CD14-positive monocyte (primary cell): ENCODE measurements around the gene CRTC3. TPM values are rescaled to one million over a fixed set of nuclear protein-coding genes. Genes with fewer than 3 reads are reported as not detected.

Source experiments
- DNase-seq, 3 donors: peaks; one replicate each; pipeline ENCODE4 v3.0.0-alpha.2; 2011 to 2022
- H2AFZ ChIP-seq: 2 replicates; pipeline ENCODE4 v1.6.0; 2012; ENCODE audit warnings: mild to moderate bottlenecking, low read depth, low read length, inconsistent platforms; ENCODE audit not compliant: insufficient read depth, poor library complexity, severe bottlenecking
- H3K27ac ChIP-seq, 2 donors: 1 replicate in 1 of 2; 2 replicates in 1 of 2; pipeline ENCODE4 v1.5.1; 2012 to 2013; ENCODE audit warnings: low read length in 2 of 2, control low read depth in 1 of 2, inconsistent platforms in 1 of 2, low read depth in 1 of 2, mild to moderate bottlenecking in 1 of 2
- H3K27me3 ChIP-seq, 2 donors: one replicate each; pipeline versions ENCODE4 v1.6.0 to v1.6.1; 2011 to 2013; ENCODE audit warnings: low read length in 2 of 2; ENCODE audit not compliant: control insufficient read depth in 2 of 2, insufficient read depth in 2 of 2
- H3K36me3 ChIP-seq, 2 donors: replicated peaks in 1 of 2; 1 replicate in 1 of 2; 2 replicates in 1 of 2; pipeline versions ENCODE4 v1.5.1 to v1.6.1; 2012 to 2013; ENCODE audit warnings: low read length in 2 of 2, control low read depth in 1 of 2, inconsistent platforms in 1 of 2, mild to moderate bottlenecking in 1 of 2; ENCODE audit not compliant: insufficient read depth in 2 of 2, control insufficient read depth in 1 of 2
- H3K4me1 ChIP-seq, 2 donors: 1 replicate in 1 of 2; 2 replicates in 1 of 2; pipeline versions ENCODE4 v1.5.1 to v1.6.1; 2012 to 2013; ENCODE audit warnings: low read length in 2 of 2, control low read depth in 1 of 2, inconsistent platforms in 1 of 2, mild to moderate bottlenecking in 1 of 2, moderate library complexity in 1 of 2; ENCODE audit not compliant: insufficient read depth in 2 of 2, control insufficient read depth in 1 of 2
- H3K4me2 ChIP-seq: replicated peaks from 2 replicates; pipeline ENCODE3; 2012; ENCODE audit warnings: low read length, moderate library complexity, mild to moderate bottlenecking; ENCODE audit not compliant: poor library complexity, severe bottlenecking; ENCODE audit errors: extremely low read depth
- H3K4me3 ChIP-seq, 3 experiments: fragments of 200-600 bp in 1 of 3; sonication (generic) in 1 of 3; replicated peaks in 1 of 3; 1 replicate in 2 of 3; 2 replicates in 1 of 3; pipeline ENCODE4 v1.5.1; 2011 to 2013; ENCODE audit warnings: low read length in 3 of 3, mild to moderate bottlenecking in 3 of 3, control low read depth in 2 of 3, low read depth in 2 of 3, inconsistent platforms in 1 of 3, moderate library complexity in 1 of 3
- H3K79me2 ChIP-seq: 2 replicates; pipeline ENCODE4 v1.6.0; 2012; ENCODE audit warnings: mild to moderate bottlenecking, control low read depth, inconsistent platforms, low read length, moderate library complexity; ENCODE audit not compliant: insufficient read depth
- H3K9ac ChIP-seq: 2 replicates; pipeline ENCODE4 v1.6.0; 2017; ENCODE audit warnings: low read length, mild to moderate bottlenecking; ENCODE audit not compliant: insufficient read depth, poor library complexity, severe bottlenecking
- H3K9me3 ChIP-seq, 2 donors: replicated peaks in 1 of 2; 1 replicate in 1 of 2; 2 replicates in 1 of 2; pipeline versions ENCODE4 v1.5.1 to v1.6.1; 2012 to 2013; ENCODE audit warnings: low read length in 2 of 2, control low read depth in 1 of 2; ENCODE audit not compliant: control insufficient read depth in 1 of 2, insufficient read depth in 1 of 2
- H4K20me1 ChIP-seq: 2 replicates; pipeline ENCODE4 v1.6.0; 2012; ENCODE audit warnings: mild to moderate bottlenecking, low read length, control low read depth, moderate library complexity; ENCODE audit not compliant: insufficient read depth
- H3K27ac Mint-ChIP-seq, 7 donors: one replicate each; pipeline ENCODE4 v1.8.0; 2020; ENCODE audit warnings: mild to moderate bottlenecking in 7 of 7, mixed read lengths in 7 of 7, moderate library complexity in 6 of 7, inconsistent platforms in 2 of 7
- H3K27me3 Mint-ChIP-seq, 3 donors: one replicate each; pipeline ENCODE4 v1.8.0; 2021 to 2022; ENCODE audit warnings: low read depth in 3 of 3, mild to moderate bottlenecking in 3 of 3, mixed read lengths in 3 of 3, moderate library complexity in 3 of 3, inconsistent platforms in 1 of 3
- H3K36me3 Mint-ChIP-seq, 2 donors: one replicate each; pipeline ENCODE4 v1.8.0; 2020; ENCODE audit warnings: mixed read lengths in 2 of 2, inconsistent platforms in 1 of 2, mild to moderate bottlenecking in 1 of 2
- H3K4me1 Mint-ChIP-seq: one replicate; pipeline ENCODE4 v1.8.0; 2020; ENCODE audit warnings: mild to moderate bottlenecking, mixed read lengths
- H3K4me3 Mint-ChIP-seq, 2 donors: one replicate each; pipeline ENCODE4 v1.8.0; 2020; ENCODE audit warnings: mild to moderate bottlenecking in 2 of 2, mixed read lengths in 2 of 2, moderate library complexity in 1 of 2
- H3K9me3 Mint-ChIP-seq, 7 donors: one replicate each; pipeline ENCODE4 v1.8.0; 2020 to 2022; ENCODE audit warnings: mixed read lengths in 7 of 7, mild to moderate bottlenecking in 6 of 7, moderate library complexity in 6 of 7, inconsistent platforms in 2 of 7
- CTCF ChIP-seq: fragments of 200-600 bp; IDR thresholded peaks from one replicate; pipeline ENCODE4 v1.8.0; 2022; ENCODE audit warnings: antibody characterized with exemption, mild to moderate bottlenecking
- WGBS: methylation state at CpG from one replicate; pipeline ENCODE4 v1.1.5; 2013; ENCODE audit warnings: missing lambda C conversion rate; ENCODE audit not compliant: insufficient coverage; 5-methylcytosine and 5-hydroxymethylcytosine counted together
- intact Hi-C, 2 donors: fragments of 100-400 bp; cut with micrococcal nuclease; formaldehyde crosslinking; loops; one replicate each; pipeline versions ENCODE4 v1.15.0 to v1.15.1; 2023
- polyA plus RNA-seq, 3 donors: library from polyadenylated mRNA; depleted of rRNA in 1 of 3; unstranded in 2 of 3; stranded (reverse) in 1 of 3; fragments of 300-500 nt in 2 of 3; fragments of >200 nt in 1 of 3; fragmentation: Illumina TruSeq in 2 of 3; gene quantifications; 1 replicate in 2 of 3; 2 replicates in 1 of 3; pipeline ENCODE4 v1.2.3, GENCODE V29; 2012 to 2021

CRTC3 gene
- polyA plus RNA-seq, 3 donors = 6.0 to 25.4 (median 12.2) TPM

GRCh38 chr15:90519688-90520087, 10.0 kb upstream of the CRTC3 start:
- peaks cover 5 to 8% (median 7%) of the 10 kb centered on the region in 3 donors for H3K27me3 Mint-ChIP-seq
- no peak overlapping the region for H3K27ac ChIP-seq
- no CpG with 5 or more reads among the region's 1 CpG for WGBS
- H3K4me1 Mint-ChIP-seq = peaks cover 9% of the 10 kb centered on the region
- no peak overlapping the region for H3K4me2 ChIP-seq
- H3K4me1 ChIP-seq = peaks cover 4 to 8% of the 10 kb centered on the region in 2 donors
- H3K9ac ChIP-seq = no peak overlapping the region
- H4K20me1 ChIP-seq = no peaks in the 10 kb centered on the region
- no peaks in the 10 kb centered on the region for H3K9me3 ChIP-seq
- H3K9me3 Mint-ChIP-seq = no peaks in the 10 kb centered on the region
- intact Hi-C loops = no loop called here
- no peaks in the 10 kb centered on the region for H3K27me3 ChIP-seq
- no peak for DNase-seq
- no peaks in the 10 kb centered on the region for H3K36me3 ChIP-seq
- H3K36me3 Mint-ChIP-seq = no peaks in the 10 kb centered on the region
- no peak overlapping the region for H2AFZ ChIP-seq
- no peaks in the 10 kb centered on the region for H3K79me2 ChIP-seq
- TF ChIP-seq CTCF = no peak
- H3K4me3 Mint-ChIP-seq = no peak overlapping the region
- H3K27ac Mint-ChIP-seq = peak overlapping the region in 1 of 7 donors; percentile 60
- no peak overlapping the region for H3K4me3 ChIP-seq

- WGBS = 96% methylated on average over 4 of the region's 5 CpGs
- Mint-ChIP-seq H3K27ac (peak overlapping the region in 1 of 7 donors; percentile 32), H3K4me1 (peaks cover 9% of the 10 kb centered on the region), H3K4me3 (no peak overlapping the region), H3K27me3 (peaks cover 5 to 9% (median 7%) of the 10 kb centered on the region in 3 donors), H3K36me3 (no peaks in the 10 kb centered on the region), H3K9me3 (no peaks in the 10 kb centered on the region)
- no peak overlapping the region for H3K4me2 ChIP-seq
- H3K4me3 ChIP-seq = no peak overlapping the region
- no peaks in the 10 kb centered on the region for H3K27me3 ChIP-seq
- H3K36me3 ChIP-seq = no peaks in the 10 kb centered on the region
- no peak for TF ChIP-seq CTCF
- intact Hi-C loops = no loop called here
- no peak overlapping the region for H3K9ac ChIP-seq
- H4K20me1 ChIP-seq = no peaks in the 10 kb centered on the region
- no peaks in the 10 kb centered on the region for H3K9me3 ChIP-seq
- H3K27ac ChIP-seq = no peak overlapping the region
- peaks cover 4 to 8% of the 10 kb centered on the region in 2 donors for H3K4me1 ChIP-seq
- no peaks in the 10 kb centered on the region for H3K79me2 ChIP-seq
- DNase-seq = no peak
- H2AFZ ChIP-seq = no peak overlapping the region
Observed at GRCh38 chr15:90520365-90520764, 9.4 kb upstream of the CRTC3 start.
